HG03066 (cell line): ENCODE data around the gene IKZF3.
A peak's percentile ranks its signal among the peaks of the same experiment; 100 is the strongest.
"Not testable (repeated sequence)": the region's sequence is repeated elsewhere in the genome, so short reads cannot be mapped to it uniquely, and the experiment has no call there.

Experiments used
- ATAC-seq: cut with Tn5 transposase; IDR thresholded peaks from one replicate; pipeline ENCODE4 v1.9.1; 2021; ENCODE audit warnings: low read depth; ENCODE audit not compliant: unreplicated experiment

The IKZF3 gene

DNA sequence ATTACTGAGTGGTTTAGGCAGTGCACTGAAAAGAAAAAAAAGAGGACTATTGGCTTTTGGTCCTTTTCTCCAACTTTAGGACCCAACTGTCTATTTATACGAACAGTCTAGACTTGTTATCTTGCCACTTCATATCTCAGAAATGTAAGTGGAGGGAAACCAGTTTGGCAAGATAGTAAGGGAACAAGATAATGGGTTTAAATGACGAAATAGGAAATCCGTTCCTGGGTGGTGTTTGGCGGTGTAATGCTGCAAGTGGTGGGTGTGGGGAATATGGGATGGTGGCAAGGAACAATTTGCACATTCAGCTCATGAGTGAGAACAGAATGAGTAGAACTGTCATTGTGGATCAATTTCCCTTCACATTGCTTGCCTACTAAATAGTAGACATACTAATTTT lies 81.6 kb downstream of the IKZF3 start:
- no peak for ATAC-seq

DNA sequence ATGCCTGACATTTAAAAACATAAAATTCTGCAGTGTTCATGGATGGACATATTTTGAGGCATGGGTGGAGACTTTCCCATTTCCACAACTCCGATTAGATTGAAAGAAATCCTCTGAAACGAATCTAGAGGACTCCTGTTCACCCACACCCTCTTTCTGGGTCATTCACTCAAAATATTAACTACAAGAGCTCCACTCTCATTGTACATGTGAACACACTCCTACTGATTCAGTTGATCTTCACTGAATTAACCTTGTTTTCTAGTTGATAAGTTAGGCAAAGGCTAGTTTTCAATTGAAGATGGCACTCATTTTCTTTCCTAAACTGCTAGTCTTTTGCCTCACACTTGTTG lies 82.3 kb downstream of the IKZF3 start:
- ATAC-seq: no peak

DNA sequence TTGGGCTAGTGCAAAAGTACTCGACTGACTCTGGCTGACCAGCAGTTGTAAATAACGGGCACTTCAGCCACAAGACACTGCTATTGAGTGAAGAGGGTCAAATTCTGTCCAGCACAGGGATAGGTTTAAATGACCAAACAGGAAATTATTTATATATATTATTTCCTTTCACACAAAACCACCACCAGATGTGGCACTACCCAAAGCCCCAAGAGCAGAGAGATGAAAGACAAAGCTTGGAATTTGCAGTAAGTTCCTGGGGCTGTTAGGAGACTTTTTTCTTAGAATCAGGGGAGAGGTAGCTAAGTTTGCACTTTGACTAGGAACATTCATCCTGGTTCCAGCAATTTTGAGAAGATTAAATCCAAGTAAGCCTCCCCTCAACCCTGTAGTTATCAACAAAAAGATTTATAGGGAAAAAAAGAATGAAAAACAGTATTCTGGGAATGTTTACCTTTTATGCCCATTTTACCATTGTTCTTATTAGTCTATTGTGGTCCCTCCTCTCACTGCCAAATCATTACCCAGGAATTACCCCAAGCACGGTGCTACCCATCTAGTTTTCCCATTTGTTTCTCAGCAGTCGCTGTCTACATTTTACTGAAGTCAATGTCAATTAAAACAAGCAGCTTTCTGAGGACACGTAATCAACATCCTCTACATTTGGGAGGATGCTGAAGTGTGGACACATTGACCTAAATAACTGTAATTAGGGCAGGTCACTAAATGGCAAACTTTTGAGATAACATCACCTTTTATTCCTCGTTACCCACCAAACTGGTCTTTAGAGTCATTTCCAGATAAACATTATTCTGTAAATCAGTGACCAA lies 82.9 kb downstream of the IKZF3 start:
- no peak for ATAC-seq

DNA sequence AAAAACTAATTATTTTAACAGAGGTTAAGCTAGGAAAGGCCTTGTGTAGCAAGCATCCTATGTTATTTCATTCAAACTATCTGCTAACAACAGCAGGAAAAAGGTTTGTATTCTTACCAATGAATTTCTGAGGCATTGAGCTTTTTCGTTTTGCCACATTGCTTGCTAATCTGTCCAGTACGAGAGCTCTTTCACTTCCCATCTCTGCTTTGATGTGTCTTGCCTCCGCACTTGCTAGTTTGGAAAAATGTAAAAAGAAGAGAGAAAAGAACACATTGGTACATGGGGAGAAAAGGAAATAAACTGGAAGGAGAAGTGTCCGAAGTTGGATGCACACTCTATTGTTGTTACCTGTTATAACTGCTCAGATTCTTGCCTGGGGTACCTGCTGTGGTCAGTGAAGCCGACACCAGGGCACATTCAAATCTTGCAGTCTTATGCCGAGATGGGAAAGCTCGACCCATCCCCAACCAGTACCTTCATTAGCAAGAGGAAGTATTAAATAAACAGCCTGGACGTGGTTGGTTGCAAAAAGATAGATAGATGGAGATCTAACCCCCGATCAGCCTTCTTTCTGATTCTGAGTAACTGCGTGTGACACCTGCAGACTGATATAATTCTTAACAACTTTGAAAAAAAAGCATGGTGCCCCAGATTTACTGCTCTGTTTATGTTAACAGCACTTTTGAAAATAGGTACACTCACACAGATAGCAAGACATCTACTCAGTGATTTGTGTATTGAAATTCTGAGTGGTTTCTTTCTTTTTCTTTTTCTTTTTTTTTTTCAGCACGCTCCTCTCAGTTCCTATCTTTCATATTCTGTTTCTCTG lies 86.4 kb downstream of the IKZF3 start:
- ATAC-seq: peak; percentile 55

DNA sequence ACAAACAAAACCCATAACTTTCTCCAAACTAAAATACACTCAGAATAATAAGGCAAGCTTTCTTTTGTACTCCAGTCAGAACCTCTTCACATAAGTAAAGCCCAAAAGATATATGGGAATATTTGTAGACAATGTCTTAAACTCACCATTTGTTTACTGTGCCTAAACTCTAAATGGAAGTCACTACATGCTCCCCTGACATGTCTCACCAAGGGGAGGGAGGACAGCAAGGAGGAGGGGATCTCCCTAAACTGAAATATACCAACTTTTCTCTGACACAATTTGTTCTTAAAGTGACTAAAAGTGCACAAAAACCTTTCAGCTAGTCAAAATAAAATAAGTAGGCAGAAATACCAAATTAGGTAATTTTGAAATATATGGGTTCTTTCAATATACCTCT lies 87.9 kb downstream of the IKZF3 start:
- no peak for ATAC-seq

DNA sequence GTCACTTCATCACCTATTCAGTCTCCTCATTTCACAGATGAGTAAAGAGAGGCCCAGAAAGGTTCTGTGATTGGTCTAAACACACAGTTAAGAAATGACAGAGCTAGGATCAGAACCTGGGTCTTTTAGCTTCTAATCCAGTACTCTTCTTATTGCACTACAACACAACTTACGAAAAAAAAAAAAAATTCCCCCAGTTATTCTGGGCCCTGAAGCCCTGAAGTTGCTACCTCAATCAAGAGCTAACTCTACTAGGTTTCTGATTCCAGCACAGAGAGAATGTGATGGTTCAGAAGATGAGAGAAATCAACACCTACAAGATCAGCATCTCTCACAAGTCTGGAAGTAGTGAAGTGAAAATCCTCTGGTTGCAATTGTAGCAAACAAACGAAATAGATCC lies 89.1 kb downstream of the IKZF3 start:
- no peak for ATAC-seq

DNA sequence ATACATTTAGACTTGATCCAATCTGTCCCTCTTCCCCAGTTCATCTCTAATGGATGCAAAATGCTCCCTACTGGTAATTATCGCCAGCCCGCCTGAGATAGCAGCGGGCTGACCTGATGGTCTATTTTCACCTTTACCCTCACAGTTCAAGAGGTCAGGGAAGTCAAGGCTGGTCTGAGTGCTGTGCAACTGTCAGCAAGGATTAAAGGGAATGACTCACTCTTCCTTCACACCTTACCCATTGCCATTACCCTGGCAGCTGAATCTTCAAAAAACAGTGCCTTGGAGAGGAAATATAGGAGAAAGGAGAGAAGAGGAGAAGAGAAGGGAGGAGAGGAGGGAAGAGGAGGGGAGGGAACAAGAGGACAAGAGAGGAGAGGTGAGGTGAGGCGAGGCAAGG lies 90.1 kb downstream of the IKZF3 start:
- no peak for ATAC-seq

DNA sequence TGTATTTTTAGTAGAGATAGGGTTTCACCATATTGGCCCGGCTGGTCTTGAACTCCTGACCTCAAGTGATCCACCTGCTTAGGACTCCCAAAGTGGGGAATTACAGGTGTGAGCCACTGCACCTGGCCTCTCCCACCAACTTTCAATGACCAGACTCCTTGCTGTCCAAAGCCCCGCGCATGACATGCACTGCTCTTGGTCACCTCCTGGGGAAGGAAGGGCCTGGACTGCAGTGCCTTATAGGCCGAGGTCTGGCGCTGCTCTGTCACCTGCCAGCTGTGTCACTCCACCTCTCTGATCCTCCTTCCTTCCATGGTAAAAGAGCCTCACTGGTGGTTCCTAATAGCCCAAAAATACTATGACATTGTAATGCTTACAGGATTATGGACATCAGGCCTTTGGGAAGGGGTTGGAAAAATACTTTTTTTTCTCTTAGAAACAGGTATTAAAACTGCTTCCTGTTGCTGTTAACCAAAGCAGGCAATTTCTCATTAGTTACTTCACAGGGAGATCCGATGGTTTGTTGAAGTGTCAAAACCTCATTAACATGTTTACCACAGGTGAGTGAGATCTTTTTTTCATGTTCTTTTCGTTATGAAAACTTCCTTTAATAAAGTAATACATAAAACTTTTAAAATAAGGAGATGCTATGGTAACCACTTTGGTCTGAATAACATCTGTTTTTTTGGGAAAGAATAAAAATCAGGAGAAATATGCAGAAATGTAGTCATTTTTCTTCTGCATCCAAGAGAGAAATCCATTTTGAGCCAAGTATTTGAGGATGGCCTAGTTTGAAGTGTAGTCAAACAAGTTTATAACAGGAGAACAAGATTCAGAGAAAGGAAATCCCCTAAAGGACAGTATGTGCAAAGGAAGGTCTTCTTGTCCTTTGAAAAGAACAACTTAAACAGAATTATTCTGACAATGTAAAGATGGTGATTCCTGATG lies 90.9 kb downstream of the IKZF3 start:
- no peak for ATAC-seq

DNA sequence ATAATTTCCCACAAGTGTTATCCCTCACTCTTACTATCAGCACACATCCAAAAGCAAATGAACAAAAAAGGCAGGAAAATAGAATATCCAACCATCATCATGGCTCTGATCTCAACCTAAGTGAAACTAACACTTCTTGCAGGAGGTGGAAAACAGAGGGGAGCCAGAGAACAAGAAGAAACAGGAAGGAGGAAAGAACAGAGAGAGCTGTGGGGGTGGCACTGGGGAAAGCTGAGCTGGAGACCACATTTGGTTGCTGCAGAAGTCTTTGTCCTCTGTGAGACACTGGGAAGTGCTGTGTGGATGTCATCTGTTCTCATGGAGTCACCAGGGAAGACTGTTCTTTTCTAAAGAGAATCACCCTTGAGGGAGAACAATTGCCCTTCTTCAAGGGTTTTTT lies 91.7 kb downstream of the IKZF3 start:
- no peak for ATAC-seq

DNA sequence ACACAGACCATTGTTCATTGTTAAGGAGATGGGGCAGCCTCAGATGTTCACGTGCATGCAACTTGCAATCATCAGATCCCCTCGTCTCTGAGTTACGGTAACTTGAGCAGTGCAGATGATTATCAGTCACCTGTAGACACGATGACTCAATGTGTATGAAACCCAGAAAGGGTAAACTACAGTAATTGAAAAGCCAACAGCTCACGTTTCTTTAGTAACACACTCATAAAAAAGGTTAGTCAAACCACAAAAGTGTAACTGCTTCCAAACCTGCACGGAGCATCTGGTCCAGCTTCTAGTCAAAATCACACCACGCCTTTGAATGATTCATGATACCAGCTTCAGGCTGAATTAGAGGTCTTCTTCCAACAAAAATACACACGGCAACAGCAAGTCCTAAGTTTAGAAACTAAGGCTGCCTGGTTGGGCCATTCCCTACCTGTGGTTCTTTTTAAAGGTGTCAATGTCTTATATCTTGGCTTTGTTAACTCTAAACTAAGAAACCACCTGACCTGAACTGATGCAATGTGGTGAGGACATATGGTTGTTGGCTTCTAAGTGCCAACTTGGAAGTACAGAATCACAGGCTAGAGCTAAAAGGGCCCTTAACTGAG lies 94.0 kb downstream of the IKZF3 start:
- ATAC-seq: no peak

DNA sequence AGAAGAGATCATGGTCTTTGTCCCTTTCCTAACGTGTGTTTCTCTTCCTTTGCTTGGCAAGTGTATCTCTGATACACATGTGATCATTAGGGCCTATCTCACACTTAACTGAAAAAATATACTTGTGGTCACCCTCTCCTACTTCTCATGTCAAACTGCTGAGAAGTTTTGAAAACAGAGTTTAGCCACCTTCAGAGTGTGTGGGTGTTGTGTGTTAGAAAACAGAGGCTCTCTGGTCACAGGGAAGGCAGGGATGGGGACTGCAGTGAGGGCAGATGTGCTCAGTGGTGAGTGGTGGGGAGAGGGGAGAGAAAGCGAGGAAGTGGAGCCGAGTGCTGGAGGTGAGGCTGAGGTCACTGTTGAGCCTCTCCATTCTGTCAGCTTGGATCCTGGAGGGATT lies 97.0 kb downstream of the IKZF3 start:
- ATAC-seq: no peak

DNA sequence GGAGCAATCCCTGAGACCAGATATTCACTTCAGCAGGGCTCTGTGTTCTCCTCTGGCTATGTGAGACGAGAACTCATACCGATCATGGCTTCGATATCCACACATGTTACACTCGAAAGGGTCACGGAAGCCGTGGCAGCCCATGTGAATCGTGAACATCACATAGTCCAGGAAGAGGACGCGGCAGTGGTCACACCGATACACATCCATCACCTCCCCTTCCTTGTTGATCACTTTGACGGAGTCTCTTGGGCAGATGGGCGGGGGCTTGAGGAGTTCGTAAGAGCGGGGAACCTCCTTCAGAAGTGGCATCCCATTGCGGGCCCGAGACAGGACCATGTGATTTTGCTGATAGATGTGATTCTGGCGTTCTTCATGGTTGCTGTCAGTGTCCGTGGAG lies 98.3 kb downstream of the IKZF3 start:
- ATAC-seq: no peak

DNA sequence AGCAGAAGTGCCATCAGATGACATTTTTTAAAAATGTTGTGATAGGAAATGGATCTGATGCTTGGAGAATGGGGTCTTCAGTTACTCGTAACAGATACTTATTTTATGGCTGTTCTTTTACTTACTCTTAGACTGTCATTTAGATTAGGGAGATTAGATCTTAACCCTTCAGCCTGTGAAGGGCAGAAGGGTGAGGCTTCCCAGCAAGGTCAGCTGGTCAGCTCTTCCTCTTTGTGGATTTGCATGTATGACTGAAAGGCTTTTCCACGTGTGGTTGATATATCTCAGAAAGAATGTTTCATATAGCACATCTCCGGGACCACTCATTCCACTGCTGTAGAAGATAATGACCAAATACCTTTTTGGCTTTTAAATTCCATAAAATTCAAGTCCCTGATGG lies 98.9 kb downstream of the IKZF3 start:
- ATAC-seq: no peak

DNA sequence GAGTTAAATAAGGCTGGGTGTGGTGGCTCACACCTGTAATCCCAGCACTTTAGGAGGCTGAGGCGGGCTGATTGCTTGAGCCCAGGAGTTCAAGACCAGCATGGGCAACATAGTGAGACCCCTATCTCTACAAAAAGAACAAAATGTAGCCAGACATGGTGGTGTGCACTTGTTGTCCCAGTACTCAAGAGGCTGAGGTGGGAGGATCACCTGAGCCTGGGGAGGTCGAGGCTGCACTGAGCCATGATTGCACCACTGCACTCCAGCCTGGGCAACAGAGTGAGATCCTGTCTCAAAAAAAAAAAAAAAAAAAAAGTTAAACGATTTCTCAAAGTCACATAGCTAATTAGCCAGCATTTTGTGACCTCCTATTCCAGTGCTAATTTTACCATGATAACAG lies 99.9 kb downstream of the IKZF3 start:
- not testable (repeated sequence) for ATAC-seq

DNA sequence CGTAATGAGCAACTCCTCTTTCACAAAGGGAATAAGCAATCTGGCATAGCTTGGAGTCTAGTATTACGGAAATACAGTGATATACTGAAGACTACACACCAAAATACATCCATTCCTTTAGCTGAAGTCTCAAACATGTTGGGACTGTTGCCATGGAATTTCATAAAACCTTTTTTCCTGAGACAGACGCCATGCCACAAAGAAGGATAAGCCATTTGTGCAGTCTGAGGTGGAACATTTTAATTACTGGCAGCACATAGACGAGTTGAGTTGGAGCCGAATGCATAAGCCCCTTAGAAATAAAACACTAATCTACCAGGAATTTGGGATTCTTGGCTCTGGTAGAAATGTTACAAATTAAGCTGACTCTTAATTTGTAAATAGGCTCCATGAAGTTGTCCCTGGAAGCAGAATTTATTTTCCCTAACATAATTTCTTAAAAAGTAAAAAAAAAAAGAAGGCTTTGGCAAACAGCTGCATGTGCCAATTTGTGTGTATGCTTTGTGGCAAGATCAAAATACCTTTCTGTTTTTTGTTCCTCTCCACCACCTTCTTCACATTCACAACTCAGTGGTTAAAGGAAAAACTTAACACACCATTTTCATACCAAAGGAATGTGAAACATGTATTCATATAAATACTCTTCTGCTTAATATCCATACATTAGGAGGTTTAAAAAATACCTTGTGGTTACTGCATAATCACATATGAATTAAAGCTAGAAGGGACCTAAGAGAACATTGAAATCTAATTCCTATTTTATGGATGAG lies 100.9 kb downstream of the IKZF3 start:
- no peak for ATAC-seq

DNA sequence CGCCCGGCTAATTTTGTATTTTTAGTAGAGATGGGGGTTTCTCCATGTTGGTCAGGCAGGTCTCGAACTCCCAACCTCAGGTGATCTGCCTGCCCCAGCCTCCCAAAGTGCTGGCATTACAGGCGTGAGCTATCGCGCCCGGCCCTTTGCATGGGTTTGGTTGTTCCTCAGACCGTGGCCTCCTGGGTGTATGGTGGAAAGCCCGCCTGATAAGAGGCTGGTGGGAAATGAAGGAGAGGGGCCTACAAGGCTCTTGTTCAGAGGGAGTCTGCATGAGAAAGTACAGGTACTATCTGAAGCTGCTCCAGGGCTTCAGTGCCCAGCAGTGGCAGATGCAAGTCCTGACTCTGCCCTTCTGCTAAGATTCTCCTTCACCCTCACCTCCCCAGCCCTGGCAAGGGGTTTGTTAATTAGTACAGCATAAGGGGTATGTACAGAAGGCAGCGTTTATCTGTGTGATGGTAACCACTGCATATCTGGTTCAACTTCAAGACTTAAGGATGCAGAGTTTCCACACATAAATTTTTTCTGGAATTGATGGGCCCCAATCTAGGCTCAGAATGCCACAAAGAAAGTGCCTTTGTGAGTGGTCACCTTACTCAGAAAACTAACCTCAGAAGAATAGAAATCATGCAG lies 102.1 kb downstream of the IKZF3 start:
- ATAC-seq: no peak

DNA sequence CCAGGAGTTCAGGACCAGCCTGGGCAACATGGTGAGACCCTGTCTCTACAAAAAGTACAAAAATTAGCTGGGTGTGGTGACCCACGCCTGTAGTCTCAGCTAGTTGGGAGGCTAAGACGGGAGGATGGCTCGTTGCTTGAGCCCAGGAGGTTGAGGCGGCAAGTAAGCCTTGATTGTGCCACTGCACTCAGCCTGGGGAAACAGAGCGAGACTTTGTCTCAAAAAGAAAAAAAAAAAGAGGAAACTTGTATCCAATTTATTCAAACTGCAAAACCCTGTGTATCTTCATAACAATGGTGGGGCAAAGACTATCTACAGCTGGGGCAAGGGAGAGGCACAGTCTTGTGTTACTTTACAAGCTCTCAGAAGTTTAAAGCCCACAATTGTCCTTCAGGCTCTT lies 104.9 kb downstream of the IKZF3 start:
- no peak for ATAC-seq

DNA sequence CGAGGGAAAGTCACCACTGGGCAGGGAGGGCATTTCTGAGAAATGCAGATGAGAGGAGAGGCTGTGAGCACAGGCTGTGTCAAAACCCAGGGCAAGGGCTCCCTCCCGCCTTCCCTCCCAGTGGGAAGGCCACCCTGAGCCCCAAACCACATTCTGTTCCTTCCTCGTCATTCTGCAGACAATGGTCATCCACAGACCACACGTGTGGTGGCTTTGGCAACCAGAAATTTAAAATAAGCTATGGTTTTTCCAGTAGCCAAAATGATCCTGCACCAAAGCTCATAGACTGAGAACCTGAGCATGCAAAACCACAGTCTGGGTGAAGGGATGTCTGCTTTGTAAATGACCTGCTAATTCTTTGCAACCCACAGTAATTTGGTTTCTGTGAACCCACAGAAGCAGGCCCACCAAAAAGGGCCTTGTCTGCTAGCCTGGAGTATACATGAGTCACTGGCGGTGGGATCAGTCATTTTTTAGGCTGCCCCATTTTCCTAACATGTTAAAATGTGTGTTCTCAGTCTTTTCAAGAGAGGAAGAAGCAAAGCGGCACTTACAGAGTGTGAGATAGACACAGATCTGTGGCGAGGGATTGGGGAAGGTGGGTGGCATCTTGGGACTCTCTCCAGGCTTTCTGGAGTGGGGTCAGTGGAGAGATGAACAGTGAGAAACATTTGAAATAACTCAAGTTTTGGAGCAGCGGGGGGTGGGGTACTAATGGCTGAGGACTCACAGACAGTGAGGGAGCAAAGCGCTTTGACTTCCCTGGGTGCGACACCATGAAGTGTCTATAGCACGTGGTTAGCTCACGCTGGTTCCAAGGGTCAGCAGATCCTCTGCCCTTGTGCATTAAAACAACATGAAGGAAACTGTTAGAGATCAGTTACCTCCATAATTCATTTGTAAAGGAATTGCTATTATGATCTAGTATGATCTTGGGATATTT lies 105.9 kb downstream of the IKZF3 start:
- ATAC-seq: no peak
